KG1 (cell line): Measurements from ENCODE around the gene PNMA5.

Source experiments
- DNase-seq: peaks from one replicate; lab custom pipeline; 2025; lab: John Stamatoyannopoulos, UW

The PNMA5 gene

GRCh38 chrX:152958524-152959465, 35.1 kb downstream of the PNMA5 start:
- peak; percentile 52 for DNase-seq

- DNase-seq = no peak
These were observed 35.9 kb downstream of the PNMA5 start for GRCh38 chrX:152958047-152958446.

- DNase-seq = no peak
These were observed 43.1 kb downstream of the PNMA5 start for GRCh38 chrX:152950786-152951185.

GRCh38 chrX:152949114-152949513, 44.8 kb downstream of the PNMA5 start:
- DNase-seq = no peak

GRCh38 chrX:152946681-152947080, 47.2 kb downstream of the PNMA5 start:
- DNase-seq = no peak

GRCh38 chrX:152945021-152945979, 48.6 kb downstream of the PNMA5 start:
- DNase-seq = no peak

GRCh38 chrX:152943826-152944225, 50.1 kb downstream of the PNMA5 start:
- no peak for DNase-seq

GRCh38 chrX:152942077-152942442, 51.9 kb downstream of the PNMA5 start:
- DNase-seq = no peak

GRCh38 chrX:152941328-152942076, 52.4 kb downstream of the PNMA5 start:
- peak; percentile 72 for DNase-seq
